Breast epithelium (tissue), 4 donors: ENCODE results near the gene ZNF224. TPM values are rescaled to one million over a fixed set of nuclear protein-coding genes. Genes with fewer than 3 reads are reported as not detected.
A peak's percentile ranks its signal among the peaks of the same experiment; 100 is the strongest.

Source experiments
- DNase-seq, 2 donors: peaks; one replicate each; pipeline ENCODE4 v3.0.0-alpha.2; 2019; ENCODE audit warnings: low spot score in 2 of 2
- H3K27ac ChIP-seq, 2 donors: fragments of 200-600 bp; sonication (generic) in 1 of 2; one replicate each; pipeline ENCODE4 v1.5.1; 2016 to 2019; ENCODE audit warnings: mild to moderate bottlenecking in 1 of 2
- H3K27me3 ChIP-seq, 2 donors: fragments of 200-600 bp; sonication (generic) in 1 of 2; one replicate each; pipeline versions ENCODE4 v1.5.1 to v1.6.0; 2017 to 2019; ENCODE audit warnings: control low read depth in 1 of 2, mild to moderate bottlenecking in 1 of 2
- H3K36me3 ChIP-seq: fragments of 200-600 bp; one replicate; pipeline ENCODE4 v1.5.1; 2019
- H3K4me1 ChIP-seq, 2 donors: fragments of 200-600 bp; sonication (generic); one replicate each; pipeline ENCODE4 v1.5.1; 2016 to 2019; ENCODE audit warnings: control low read depth in 1 of 2
- H3K4me3 ChIP-seq, 3 donors: fragments of 200-600 bp; sonication (generic); 1 replicate in 2 of 3; 2 replicates in 1 of 3; pipeline ENCODE4 v1.5.1; 2016 to 2019; ENCODE audit warnings: mild to moderate bottlenecking in 3 of 3, moderate library complexity in 2 of 3
- H3K9me3 ChIP-seq, 2 donors: fragments of 200-600 bp; sonication (generic) in 1 of 2; one replicate each; pipeline ENCODE4 v1.5.1; 2016 to 2019; ENCODE audit warnings: control low read depth in 1 of 2
- POLR2A ChIP-seq: fragments of 450-650 bp; IDR thresholded peaks from one replicate; pipeline ENCODE4 v1.6.1; 2016; ENCODE audit warnings: antibody characterized with exemption, mild to moderate bottlenecking, moderate library complexity
- POLR2AphosphoS5 ChIP-seq, 3 donors: sonication (generic); formaldehyde crosslinking; IDR thresholded peaks; one replicate each; pipeline ENCODE4 v1.6.1; 2017; ENCODE audit warnings: antibody characterized with exemption in 3 of 3
- intact Hi-C: fragments of 100-400 bp; cut with DNase I; formaldehyde crosslinking; loops from one replicate; pipeline ENCODE4 v1.15.1; 2023; ENCODE audit warnings: low total_unique reads
- total RNA-seq, 3 donors: library from RNA; depleted of rRNA; stranded (reverse); fragments of >200 nt; gene quantifications; one replicate each; pipeline ENCODE4 v1.1.0, GENCODE V29; 2016
- TF ChIP-seq, protein P1 (sequence below), 3 donors: fragments of 450-650 bp; IDR thresholded peaks; one replicate each; pipeline ENCODE4 v1.5.1; 2016 to 2017; ENCODE audit warnings: antibody characterized with exemption in 3 of 3, mild to moderate bottlenecking in 3 of 3, moderate library complexity in 3 of 3

ZNF224 gene
- total RNA-seq, 3 donors from 2014 or later, result 22.4 to 51.4 (median 30.8) TPM

DNA sequence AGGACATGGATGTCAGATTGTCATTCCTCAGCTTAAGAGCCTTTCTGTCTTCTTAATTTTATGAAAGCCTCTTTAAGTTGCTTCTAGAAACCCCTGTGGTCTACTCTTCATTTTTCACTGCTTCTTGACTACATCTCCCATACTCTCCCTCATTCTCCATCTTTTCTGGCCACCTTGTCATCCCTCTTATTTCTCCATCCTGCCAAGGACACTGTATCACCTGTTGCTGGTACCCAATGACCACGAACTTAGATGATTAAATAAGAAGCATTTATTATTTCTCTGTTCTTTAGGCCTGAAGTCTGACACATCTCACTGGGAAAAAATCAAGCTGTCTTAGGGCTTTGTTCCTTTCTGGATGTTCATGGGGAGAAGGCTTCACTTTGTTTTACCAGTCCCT, 33.1 kb upstream of the ZNF224 start:
- TF ChIP-seq POLR2AphosphoS5 (IDR thresholded peaks at IDR 0.05) (no peak), POLR2A (no peak)
- TF ChIP-seq, protein P1, sequence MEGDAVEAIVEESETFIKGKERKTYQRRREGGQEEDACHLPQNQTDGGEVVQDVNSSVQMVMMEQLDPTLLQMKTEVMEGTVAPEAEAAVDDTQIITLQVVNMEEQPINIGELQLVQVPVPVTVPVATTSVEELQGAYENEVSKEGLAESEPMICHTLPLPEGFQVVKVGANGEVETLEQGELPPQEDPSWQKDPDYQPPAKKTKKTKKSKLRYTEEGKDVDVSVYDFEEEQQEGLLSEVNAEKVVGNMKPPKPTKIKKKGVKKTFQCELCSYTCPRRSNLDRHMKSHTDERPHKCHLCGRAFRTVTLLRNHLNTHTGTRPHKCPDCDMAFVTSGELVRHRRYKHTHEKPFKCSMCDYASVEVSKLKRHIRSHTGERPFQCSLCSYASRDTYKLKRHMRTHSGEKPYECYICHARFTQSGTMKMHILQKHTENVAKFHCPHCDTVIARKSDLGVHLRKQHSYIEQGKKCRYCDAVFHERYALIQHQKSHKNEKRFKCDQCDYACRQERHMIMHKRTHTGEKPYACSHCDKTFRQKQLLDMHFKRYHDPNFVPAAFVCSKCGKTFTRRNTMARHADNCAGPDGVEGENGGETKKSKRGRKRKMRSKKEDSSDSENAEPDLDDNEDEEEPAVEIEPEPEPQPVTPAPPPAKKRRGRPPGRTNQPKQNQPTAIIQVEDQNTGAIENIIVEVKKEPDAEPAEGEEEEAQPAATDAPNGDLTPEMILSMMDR (IDR thresholded peaks at IDR 0.05), result no peak
- Histone ChIP-seq H3K27me3 (no peaks in the 10 kb centered on the region), H3K27ac (no peak overlapping the region), H3K9me3 (peaks cover 50 to 66% of the 10 kb centered on the region in 2 donors), H3K4me1 (no peaks in the 10 kb centered on the region), H3K4me3 (no peak overlapping the region), H3K36me3 (peaks cover 47% of the 10 kb centered on the region)
- intact Hi-C loops, result no loop called here
- no peak for DNase-seq

DNA sequence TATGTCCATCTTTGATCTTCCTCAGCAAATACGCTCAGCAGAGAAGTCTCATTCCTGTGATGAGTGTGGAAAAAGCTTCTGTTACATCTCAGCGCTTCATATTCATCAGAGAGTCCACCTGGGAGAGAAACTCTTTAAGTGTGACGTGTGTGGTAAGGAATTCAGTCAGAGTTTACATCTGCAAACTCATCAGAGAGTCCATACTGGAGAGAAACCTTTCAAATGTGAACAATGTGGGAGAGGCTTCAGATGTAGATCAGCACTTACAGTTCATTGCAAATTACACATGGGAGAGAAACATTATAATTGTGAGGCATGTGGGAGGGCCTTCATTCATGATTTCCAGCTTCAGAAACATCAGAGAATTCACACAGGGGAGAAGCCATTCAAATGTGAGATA, 27.9 kb upstream of the ZNF224 start:
- no peak for DNase-seq
- Histone ChIP-seq H3K36me3 (peaks cover 43% of the 10 kb centered on the region), H3K4me1 (no peaks in the 10 kb centered on the region)

GRCh38 chr19:44069415-44069814, 24.7 kb upstream of the ZNF224 start:
- Histone ChIP-seq H3K36me3 (peaks cover 20% of the 10 kb centered on the region), H3K9me3 (peaks cover 33 to 56% of the 10 kb centered on the region in 2 donors), H3K27ac (no peak overlapping the region), H3K27me3 (no peaks in the 10 kb centered on the region), H3K4me3 (no peak overlapping the region), H3K4me1 (peaks cover 0 to 8% of the 10 kb centered on the region in 2 donors)
- TF ChIP-seq POLR2AphosphoS5 (IDR thresholded peaks at IDR 0.05) (no peak), POLR2A (no peak)
- TF ChIP-seq, protein P1 (IDR thresholded peaks at IDR 0.05), result no peak
- intact Hi-C loops, result no loop called here
- no peak for DNase-seq

More for the DNA sequence above, 27.9 kb upstream of the ZNF224 start:
- intact Hi-C loops, result no loop called here
- no peak for TF ChIP-seq POLR2AphosphoS5 (IDR thresholded peaks at IDR 0.05)
- TF ChIP-seq, protein P1 (IDR thresholded peaks at IDR 0.05), result no peak
- no peak for TF ChIP-seq POLR2A
- Histone ChIP-seq H3K27ac (no peak overlapping the region), H3K4me3 (no peak overlapping the region), H3K27me3 (no peaks in the 10 kb centered on the region), H3K9me3 (peaks cover 45 to 85% of the 10 kb centered on the region in 2 donors)

GRCh38 chr19:44071824-44072542, 22.2 kb upstream of the ZNF224 start, which contains the start of gene ZNF284:
TSS of gene ZNF284 (plus strand) at chr19:44072159. CDS start at chr19:44076390, 4,231 bp downstream.
- peak within 1 kb of the TSS; percentile 57 to 78 (median 72) for H3K4me3 ChIP-seq

More at GRCh38 chr19:44071824-44072542, 22.2 kb upstream of the ZNF224 start, which contains the start of gene ZNF284:
- H3K36me3 ChIP-seq, result no peaks in the 10 kb centered on the region
- peaks cover 0 to 8% of the 10 kb centered on the region in 2 donors for H3K4me1 ChIP-seq
- peak; percentile 73 to 82 for DNase-seq
- TF ChIP-seq, protein P1 (IDR thresholded peaks at IDR 0.05), result no peak
- TF ChIP-seq POLR2A (no peak), POLR2AphosphoS5 (IDR thresholded peaks at IDR 0.05) (peak; percentile 39 to 59 (median 41))
- no peaks in the 10 kb centered on the region for H3K27me3 ChIP-seq
- intact Hi-C loops, result no loop called here
- H3K27ac ChIP-seq, result peak within 1 kb of the TSS; percentile 64 to 79
- H3K9me3 ChIP-seq, result peaks cover 9 to 30% of the 10 kb centered on the region in 2 donors
